Caco-2 (cell line): ENCODE data around the gene CLEC16A. TPM values are rescaled to one million over a fixed set of nuclear protein-coding genes. Genes with fewer than 3 reads are reported as not detected.
A peak's percentile ranks its signal among the peaks of the same experiment; 100 is the strongest.

Experiments used
- BruUV-seq: library from RNA; stranded (reverse); fragments of 400-500 nt; replicated peaks from 2 replicates; lab custom pipeline; 2021; lab: Mats Ljungman, UMichigan
- CTCF ChIA-PET: fragments of 300-600 bp; sonication (Branson Sonifier 250); formaldehyde crosslinking; loops from one replicate; lab custom pipeline; 2022; ENCODE audit warnings: antibody characterized with exemption; lab: Charles Lee
- POLR2A ChIA-PET: fragments of 300-600 bp; sonication (Branson Sonifier 250); formaldehyde crosslinking; loops from one replicate; lab custom pipeline; 2022; ENCODE audit warnings: antibody characterized with exemption; lab: Charles Lee
- DNase-seq, 2 experiments: peaks; one replicate each; pipeline versions ENCODE4 v3.0.0 to v3.0.0-alpha.2; 2020 to 2022
- H3K27me3 ChIP-seq: replicated peaks from 2 replicates; pipeline ENCODE4 v1.6.0; 2011; ENCODE audit warnings: low read length; ENCODE audit not compliant: control insufficient read depth, insufficient read depth
- H3K36me3 ChIP-seq: 2 replicates; pipeline ENCODE4 v1.5.1; 2011; ENCODE audit warnings: low read length; ENCODE audit not compliant: control insufficient read depth, insufficient read depth
- H3K4me1 ChIP-seq: fragments of 250-450 bp; sonication (Bioruptor Pico); 2 replicates; pipeline ENCODE4 v1.5.1; 2020; ENCODE audit warnings: mild to moderate bottlenecking
- H3K4me3 ChIP-seq: 2 replicates; pipeline ENCODE4 v1.5.1; 2011; ENCODE audit warnings: low read depth, mild to moderate bottlenecking, control low read depth, low read length
- H3K9me3 ChIP-seq: fragments of 250-450 bp; sonication (Bioruptor Pico); 2 replicates; pipeline ENCODE4 v1.5.1; 2020; ENCODE audit warnings: mild to moderate bottlenecking, moderate library complexity
- H3K27ac Mint-ChIP-seq: one replicate; pipeline ENCODE4 v1.8.0; 2022; ENCODE audit warnings: mixed read lengths; ENCODE audit not compliant: unreplicated experiment
- H3K27me3 Mint-ChIP-seq: one replicate; pipeline ENCODE4 v1.8.0; 2022; ENCODE audit warnings: mixed read lengths; ENCODE audit not compliant: insufficient read depth, unreplicated experiment
- H3K36me3 Mint-ChIP-seq: one replicate; pipeline ENCODE4 v1.8.0; 2022; ENCODE audit warnings: mild to moderate bottlenecking, mixed read lengths; ENCODE audit not compliant: insufficient read depth, unreplicated experiment
- H3K4me1 Mint-ChIP-seq: one replicate; pipeline ENCODE4 v1.8.0; 2022; ENCODE audit warnings: low read depth, mixed read lengths; ENCODE audit not compliant: unreplicated experiment
- H3K4me3 Mint-ChIP-seq: one replicate; pipeline ENCODE4 v1.8.0; 2022; ENCODE audit warnings: mild to moderate bottlenecking, moderate library complexity, mixed read lengths; ENCODE audit not compliant: unreplicated experiment
- H3K9me3 Mint-ChIP-seq: one replicate; pipeline ENCODE4 v1.8.0; 2022; ENCODE audit warnings: mixed read lengths; ENCODE audit not compliant: unreplicated experiment
- CTCF ChIP-seq, 2 experiments: fragments of 200-600 bp in 1 of 2; IDR thresholded peaks; 1 replicate in 1 of 2; 2 replicates in 1 of 2; pipeline versions ENCODE4 v1.5.1 to v1.8.0; 2011 to 2022; ENCODE audit warnings: antibody characterized with exemption in 1 of 2, control low read depth in 1 of 2, inconsistent platforms in 1 of 2, low read depth in 1 of 2, low read length in 1 of 2, mild to moderate bottlenecking in 1 of 2, moderate library complexity in 1 of 2; ENCODE audit not compliant: insufficient read depth in 1 of 2, severe bottlenecking in 1 of 2, unreplicated experiment in 1 of 2
- intact Hi-C: fragments of 100-400 bp; cut with micrococcal nuclease; formaldehyde crosslinking; loops from one replicate; pipeline ENCODE4 v1.10.0; 2022; ENCODE audit not compliant: unreplicated experiment
- total RNA-seq: library from RNA; stranded (reverse); gene quantifications from 2 replicates; pipeline ENCODE4 v1.2.3, GENCODE V29; 2022

CLEC16A gene
- total RNA-seq, 1 experiment from 2014 or later = 27.0 TPM

- no peak overlapping the region for H3K4me3 ChIP-seq
- BruUV-seq = no TSS peak
- H3K36me3 Mint-ChIP-seq = peaks cover 9% of the 10 kb centered on the region
These were observed 199.8 kb downstream of the CLEC16A start for GRCh38 chr16:11144122-11144521.

GRCh38 chr16:11145173-11145818 is 200.9 kb downstream of the CLEC16A start:
- Mint-ChIP-seq H3K36me3 (peaks cover 10% of the 10 kb centered on the region), H3K27me3 (no peaks in the 10 kb centered on the region), H3K4me1 (peaks cover 7% of the 10 kb centered on the region), H3K4me3 (no peak overlapping the region), H3K27ac (no peak overlapping the region), H3K9me3 (no peaks in the 10 kb centered on the region)
- intact Hi-C loops = no loop called here
- POLR2A ChIA-PET = no interaction called here
- CTCF ChIA-PET = no interaction called here
- no peak for DNase-seq
- no peaks in the 10 kb centered on the region for H3K9me3 ChIP-seq
- no peaks in the 10 kb centered on the region for H3K27me3 ChIP-seq
- no peak overlapping the region for H3K4me3 ChIP-seq
- no peak for TF ChIP-seq CTCF (IDR thresholded peaks at IDR 0.05; ENCODE audit: insufficient read depth in 1 of 2, low read depth in 1 of 2, low read length in 1 of 2, severe bottlenecking in 1 of 2, unreplicated experiment in 1 of 2)
- BruUV-seq = no TSS peak
- peaks cover under 1% of the 10 kb centered on the region for H3K4me1 ChIP-seq
- no peaks in the 10 kb centered on the region for H3K36me3 ChIP-seq

More at GRCh38 chr16:11144122-11144521, 199.8 kb downstream of the CLEC16A start:
- TF ChIP-seq CTCF (IDR thresholded peaks at IDR 0.05; ENCODE audit: insufficient read depth in 1 of 2, low read depth in 1 of 2, low read length in 1 of 2, severe bottlenecking in 1 of 2, unreplicated experiment in 1 of 2) = no peak
- ChIA-PET POLR2A (no interaction called here), CTCF (no interaction called here)
- H3K36me3 ChIP-seq = no peaks in the 10 kb centered on the region
- no peaks in the 10 kb centered on the region for H3K27me3 Mint-ChIP-seq
- no peaks in the 10 kb centered on the region for H3K9me3 ChIP-seq
- H3K4me1 ChIP-seq = peaks cover 12% of the 10 kb centered on the region
- intact Hi-C loops = no loop called here
- DNase-seq = no peak
- H3K9me3 Mint-ChIP-seq = no peaks in the 10 kb centered on the region
- no peak overlapping the region for H3K4me3 Mint-ChIP-seq
- H3K27me3 ChIP-seq = no peaks in the 10 kb centered on the region
- peaks cover 17% of the 10 kb centered on the region for H3K4me1 Mint-ChIP-seq
- H3K27ac Mint-ChIP-seq = no peak overlapping the region

- peaks cover 10% of the 10 kb centered on the region for H3K36me3 Mint-ChIP-seq
- H3K9me3 Mint-ChIP-seq = no peaks in the 10 kb centered on the region
- peak overlapping the region; percentile 24 for H3K27ac Mint-ChIP-seq
- POLR2A ChIA-PET = no interaction called here
- TF ChIP-seq CTCF (IDR thresholded peaks at IDR 0.05; ENCODE audit: insufficient read depth in 1 of 2, low read depth in 1 of 2, low read length in 1 of 2, severe bottlenecking in 1 of 2, unreplicated experiment in 1 of 2) = no peak
- Histone ChIP-seq H3K4me3 (no peak overlapping the region), H3K36me3 (no peaks in the 10 kb centered on the region), H3K27me3 (no peaks in the 10 kb centered on the region), H3K9me3 (no peaks in the 10 kb centered on the region), H3K4me1 (no peaks in the 10 kb centered on the region)
- intact Hi-C loops = no loop called here
- CTCF ChIA-PET = no interaction called here
- BruUV-seq = no TSS peak
- H3K4me1 Mint-ChIP-seq = peaks cover 7% of the 10 kb centered on the region
- DNase-seq = no peak
- no peaks in the 10 kb centered on the region for H3K27me3 Mint-ChIP-seq
- no peak overlapping the region for H3K4me3 Mint-ChIP-seq
These were observed 201.5 kb downstream of the CLEC16A start for GRCh38 chr16:11145819-11146211.
